Measurements from ENCODE around the gene SUCLG2.

- no peak for TF ChIP-seq KDM1A (IDR thresholded peaks at IDR 0.05; ENCODE audit: low read depth)
- no peak for TF ChIP-seq NFE2L2 (conservative IDR thresholded peaks at IDR 0.05; ENCODE audit: low read length)
- no peak for TF ChIP-seq POLR2A (IDR thresholded peaks at IDR 0.05; ENCODE audit: low read length)
- TF ChIP-seq CTCF (IDR thresholded peaks at IDR 0.05): no peak
- no peak for TF ChIP-seq FOXS1 (CRISPR knock-in tag; IDR thresholded peaks at IDR 0.05)
Measured at GRCh38 chr3:67405193-67405592, 249.2 kb downstream of the SUCLG2 start.
